Brain microvascular endothelial cell (primary cell): ENCODE results near the gene ZNF827.

Experiments used
- DNase-seq: peaks from one replicate; pipeline ENCODE4 v3.0.0-alpha.2; 2020
- H3K27ac ChIP-seq: fragments of 250-450 bp; sonication (Bioruptor Pico); 2 replicates; pipeline ENCODE4 v1.5.1; 2020; ENCODE audit warnings: mild to moderate bottlenecking, moderate library complexity
- H3K27me3 ChIP-seq: fragments of 250-450 bp; sonication (Bioruptor Pico); replicated peaks from 2 replicates; pipeline ENCODE4 v1.5.1; 2020; ENCODE audit warnings: mild to moderate bottlenecking
- H3K36me3 ChIP-seq: fragments of 250-450 bp; sonication (Bioruptor Pico); replicated peaks from 2 replicates; pipeline ENCODE4 v1.5.1; 2020; ENCODE audit warnings: mild to moderate bottlenecking
- H3K4me3 ChIP-seq: 2 replicates; pipeline ENCODE4 v1.5.1; 2011; ENCODE audit warnings: low read depth, mild to moderate bottlenecking, control low read depth, low read length, moderate library complexity
- CTCF ChIP-seq: IDR thresholded peaks from 2 replicates; pipeline ENCODE4 v1.5.1; 2011; ENCODE audit warnings: low read depth, mild to moderate bottlenecking, moderate library complexity, low read length, control low read depth, inconsistent platforms; ENCODE audit errors: missing control alignments
- in situ Hi-C: cut with HindIII; loops from 2 replicates; pipeline ENCODE4 v1.10.0; 2017; ENCODE audit warnings: low sequenced_read_pairs, low pct_ligation_motif_present

The ZNF827 gene

GRCh38 chr4:145907390-145907789 is 31.2 kb downstream of the ZNF827 start:
- Histone ChIP-seq H3K36me3 (peaks cover 3% of the 10 kb centered on the region), H3K4me3 (no peak overlapping the region), H3K27me3 (no peaks in the 10 kb centered on the region), H3K27ac (no peak overlapping the region)
- TF ChIP-seq CTCF = no peak
- no peak for DNase-seq
- in situ Hi-C loops = no loop called here

- DNase-seq = no peak
- Histone ChIP-seq H3K27me3 (no peaks in the 10 kb centered on the region), H3K4me3 (no peak overlapping the region), H3K36me3 (peaks cover 5% of the 10 kb centered on the region), H3K27ac (no peak overlapping the region)
- TF ChIP-seq CTCF = no peak
- in situ Hi-C loops = no loop called here
These were observed 34.0 kb downstream of the ZNF827 start for GRCh38 chr4:145904413-145905177.

DNA sequence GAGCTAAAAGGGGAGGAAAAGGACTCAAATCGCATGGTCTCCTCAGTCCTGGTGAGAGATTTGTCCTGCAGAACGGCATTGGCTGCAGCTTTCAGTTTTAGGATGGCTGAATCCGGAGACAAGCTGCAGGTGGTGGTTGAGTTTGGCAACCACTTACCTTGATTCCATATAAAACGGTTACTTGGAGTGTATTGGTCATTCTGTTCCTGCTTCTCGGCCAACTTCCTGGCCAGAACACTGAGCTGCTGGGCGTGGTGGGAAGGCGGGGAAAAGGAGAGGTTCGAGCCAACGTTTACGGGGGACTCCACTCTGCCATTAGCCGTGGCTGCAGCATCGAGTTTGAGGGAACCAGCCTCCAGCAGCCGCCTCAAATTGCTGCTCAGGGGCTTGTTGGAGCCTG is 36.1 kb downstream of the ZNF827 start:
- no peak for TF ChIP-seq CTCF
- Histone ChIP-seq H3K27me3 (no peaks in the 10 kb centered on the region), H3K36me3 (peaks cover 5% of the 10 kb centered on the region), H3K4me3 (no peak overlapping the region), H3K27ac (no peak overlapping the region)
- DNase-seq = no peak
- in situ Hi-C loops = no loop called here

- H3K36me3 ChIP-seq = peaks cover 5% of the 10 kb centered on the region
- no peak overlapping the region for H3K27ac ChIP-seq
- TF ChIP-seq CTCF = no peak
- H3K27me3 ChIP-seq = no peaks in the 10 kb centered on the region
- H3K4me3 ChIP-seq = no peak overlapping the region
- no peak for DNase-seq
- in situ Hi-C loops = no loop called here
These were observed 38.6 kb downstream of the ZNF827 start for GRCh38 chr4:145899886-145900460.

GRCh38 chr4:145898926-145899531 is 39.6 kb downstream of the ZNF827 start:
- Histone ChIP-seq H3K4me3 (no peak overlapping the region), H3K27ac (no peak overlapping the region), H3K36me3 (peaks cover 5% of the 10 kb centered on the region), H3K27me3 (no peaks in the 10 kb centered on the region)
- no peak for DNase-seq
- in situ Hi-C loops = no loop called here
- no peak for TF ChIP-seq CTCF

- DNase-seq = no peak
- H3K27ac ChIP-seq = no peak overlapping the region
- in situ Hi-C loops = no loop called here
- no peak overlapping the region for H3K4me3 ChIP-seq
- peaks cover 5% of the 10 kb centered on the region for H3K36me3 ChIP-seq
- TF ChIP-seq CTCF = no peak
- H3K27me3 ChIP-seq = no peaks in the 10 kb centered on the region
These were observed 40.2 kb downstream of the ZNF827 start for GRCh38 chr4:145898466-145898865.
